ENCODE results near the gene MYEOV. TPM values are rescaled to one million over a fixed set of nuclear protein-coding genes. Genes with fewer than 3 reads are reported as not detected.

Gene MYEOV
- total and polyA plus RNA-seq, 2 of the 8 experiments (the other 6 are each of a cell fraction or from before 2014, with no cell fraction given): 0.44 to 0.67 TPM

DNA sequence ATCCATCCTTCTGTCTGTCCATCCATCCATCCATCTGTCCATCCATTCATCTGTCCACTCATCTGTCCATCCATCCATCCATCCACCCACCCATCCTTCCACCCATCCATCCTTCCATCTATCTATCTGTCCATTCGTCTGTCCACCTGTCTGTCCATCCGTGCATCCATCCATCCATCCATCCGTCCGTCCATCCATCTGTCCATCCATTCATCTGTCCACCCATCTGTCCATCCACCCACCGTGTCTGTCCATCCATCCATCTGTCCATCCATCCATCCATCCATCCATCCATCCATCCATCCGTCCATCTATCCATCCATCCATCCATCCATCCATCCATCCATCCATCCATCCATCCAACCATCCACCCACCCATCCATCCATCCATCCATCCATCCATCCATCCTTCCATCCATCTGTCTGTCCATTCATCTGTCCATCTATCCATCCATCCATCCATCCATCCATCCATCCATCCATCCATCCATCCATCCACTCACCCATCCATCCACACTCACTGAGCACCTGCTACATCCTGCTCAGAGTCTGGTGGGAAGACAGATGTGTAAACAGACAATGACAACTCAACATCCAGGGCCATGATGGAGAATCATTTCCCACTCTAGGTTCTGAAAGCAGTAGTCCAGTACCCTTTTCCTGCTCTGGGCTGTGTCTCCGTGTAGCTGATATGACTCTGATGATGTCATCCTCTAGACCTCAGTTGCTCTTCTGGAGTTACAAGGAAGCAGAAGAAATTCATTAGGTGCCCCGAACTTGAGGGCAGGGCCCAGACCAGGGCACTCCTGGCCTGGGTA, 30.8 kb upstream of the MYEOV start:
- Histone ChIP-seq H2AK5ac (ENCODE audit: low read depth, low read length) (no peak overlapping the region), H2BK15ac (ENCODE audit: low read length) (no peak overlapping the region), H2BK5ac (ENCODE audit: low read depth, low read length) (no peak overlapping the region), H3K23me2 (ENCODE audit: low read depth, low read length) (peaks cover 7% of the 10 kb centered on the region; the same call in 1 of the 2 replicates), H3K4me2 (ENCODE audit: insufficient read depth in 1 of 2, low read depth in 2 of 2, low read length in 2 of 2) (no peak overlapping the region), H3K79me2 (ENCODE audit: control insufficient read depth in 1 of 2, insufficient read depth in 2 of 2, low read length in 2 of 2) (no peaks in the 10 kb centered on the region), H3K4me1 (replicated peaks in 1 of 4; ENCODE audit: control insufficient read depth in 3 of 4, insufficient read depth in 4 of 4, low read length in 3 of 4) (peaks cover 0 to 2% (median under 1%) of the 10 kb centered on the region in 4 experiments; a peak in 3 of 7 replicates), H3K23ac (ENCODE audit: insufficient read length) (no peak overlapping the region), H3K4ac (replicated peaks; ENCODE audit: insufficient read length, low read depth, low read length) (no peak overlapping the region), H3K36me3 (ENCODE audit: control insufficient read depth in 2 of 4, insufficient read depth in 4 of 4, low read length in 3 of 4) (no peaks in the 10 kb centered on the region), H2BK120ac (replicated peaks; ENCODE audit: low read depth, low read length) (no peak overlapping the region), H2BK12ac (ENCODE audit: low read depth, low read length) (no peak overlapping the region), H4K5ac (ENCODE audit: insufficient read length, low read depth, low read length) (no peak overlapping the region), H3K9ac (replicated peaks in 1 of 4; ENCODE audit: extremely low read depth in 1 of 4, low read depth in 3 of 4, low read length in 3 of 4) (no peak overlapping the region), H3K27me3 (replicated peaks in 1 of 4; ENCODE audit: control insufficient read depth in 3 of 4, extremely low read depth in 1 of 4, insufficient read depth in 3 of 4, low read length in 3 of 4) (no peaks in the 10 kb centered on the region), H3K18ac (ENCODE audit: extremely low read depth, low read length) (no peak overlapping the region), H4K8ac (ENCODE audit: extremely low read depth, insufficient read depth, low read length) (no peak overlapping the region), H2AFZ (ENCODE audit: low read length) (no peak overlapping the region), H3K9me3 (ENCODE audit: insufficient read depth in 2 of 2, low read depth in 1 of 2, low read length in 1 of 2) (0 out of 4 replicates have a peak, but pooled peaks cover 2 to 5% of the 10 kb centered on the region in 2 experiments), H3K79me1 (ENCODE audit: low read depth, low read length) (no peaks in the 10 kb centered on the region), H4K91ac (replicated peaks; ENCODE audit: insufficient read length, low read length) (no peak overlapping the region), H4K20me1 (replicated peaks in 1 of 2; ENCODE audit: control insufficient read depth in 1 of 2, insufficient read depth in 2 of 2, low read length in 2 of 2) (peaks cover 0 to 2% of the 10 kb centered on the region in 2 experiments), H3K27ac (ENCODE audit: low read depth, low read length) (no peak overlapping the region), H3K4me3 (ENCODE audit: extremely low read depth in 1 of 4, insufficient read depth in 2 of 4, low read depth in 3 of 4, low read length in 4 of 4) (no peak overlapping the region), H3K56ac (replicated peaks; ENCODE audit: insufficient read length, low read depth, low read length) (no peak overlapping the region), H3K14ac (ENCODE audit: insufficient read length) (no peak overlapping the region), H2BK20ac (ENCODE audit: low read length) (no peak overlapping the region)
- no peak for DNase-seq (ENCODE audit: low read depth in 1 of 2, low spot score in 2 of 2)
- 88% methylated on average over 5 of the region's 8 CpGs; no CpG with 5 or more reads in 1 of the 2 experiments for WGBS, 2 experiments (ENCODE audit: extremely low coverage in 1 of 2, insufficient coverage in 1 of 2, insufficient read length in 1 of 2, insufficient replicate concordance in 2 of 2, low coverage in 1 of 2, low lambda C conversion rate in 2 of 2, missing lambda C conversion rate in 1 of 2)
- ChIA-PET CTCF (ENCODE audit: partially characterized antibody) (no interaction called here), POLR2A (ENCODE audit: partially characterized antibody) (no interaction called here)
- no peak for FAIRE-seq
- no peak for TF ChIP-seq SIX5 (IDR thresholded peaks at IDR 0.05; ENCODE audit: low read depth, low read length)
- no peak for TF ChIP-seq EZH2 (IDR thresholded peaks at IDR 0.05; ENCODE audit: low read depth, low read length, severe bottlenecking)
- no peak for TF ChIP-seq POU5F1 (IDR thresholded peaks at IDR 0.05; ENCODE audit: low read depth, low read length)
- no peak for TF ChIP-seq RFX5 (IDR thresholded peaks at IDR 0.05; ENCODE audit: borderline replicate concordance, low read depth, low read length)
- no peak for TF ChIP-seq USF2 (IDR thresholded peaks at IDR 0.05; ENCODE audit: low read length)
- no peak for TF ChIP-seq SAP30 (IDR thresholded peaks at IDR 0.05; ENCODE audit: insufficient read depth, insufficient replicate concordance, low read length)
- TF ChIP-seq, protein P1, sequence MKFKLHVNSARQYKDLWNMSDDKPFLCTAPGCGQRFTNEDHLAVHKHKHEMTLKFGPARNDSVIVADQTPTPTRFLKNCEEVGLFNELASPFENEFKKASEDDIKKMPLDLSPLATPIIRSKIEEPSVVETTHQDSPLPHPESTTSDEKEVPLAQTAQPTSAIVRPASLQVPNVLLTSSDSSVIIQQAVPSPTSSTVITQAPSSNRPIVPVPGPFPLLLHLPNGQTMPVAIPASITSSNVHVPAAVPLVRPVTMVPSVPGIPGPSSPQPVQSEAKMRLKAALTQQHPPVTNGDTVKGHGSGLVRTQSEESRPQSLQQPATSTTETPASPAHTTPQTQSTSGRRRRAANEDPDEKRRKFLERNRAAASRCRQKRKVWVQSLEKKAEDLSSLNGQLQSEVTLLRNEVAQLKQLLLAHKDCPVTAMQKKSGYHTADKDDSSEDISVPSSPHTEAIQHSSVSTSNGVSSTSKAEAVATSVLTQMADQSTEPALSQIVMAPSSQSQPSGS (IDR thresholded peaks at IDR 0.05; ENCODE audit: low read length): no peak

Measured in H1 (cell line).